ENCODE measurements around the gene IGLL5.

DNA sequence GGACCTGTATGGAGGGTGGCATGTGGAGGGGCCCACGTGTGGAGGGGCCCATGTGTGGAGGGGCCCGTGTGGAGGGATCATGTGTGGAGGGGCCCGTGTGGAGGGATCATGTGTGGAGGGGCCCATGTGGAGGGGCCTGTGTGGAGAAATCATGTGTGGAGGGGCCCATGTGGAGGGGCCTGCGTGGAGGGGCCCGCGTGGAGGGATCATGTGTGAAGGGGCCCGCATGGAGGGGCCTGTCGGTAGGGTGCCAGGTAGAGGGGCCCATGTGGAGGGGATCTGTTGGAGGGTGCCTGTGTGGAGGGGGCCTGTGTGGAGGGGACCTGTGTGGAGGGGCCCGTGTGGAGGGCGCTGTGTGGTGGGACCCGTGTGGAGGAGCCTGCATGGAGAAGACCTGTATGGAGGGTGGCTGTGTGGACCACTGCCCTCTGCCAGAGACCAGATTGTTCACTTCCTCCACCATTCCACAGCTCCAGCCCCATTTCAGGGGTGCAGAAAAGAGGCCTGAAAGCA, 47.0 kb downstream of the IGLL5 start:
- no peak for TF ChIP-seq CTCF (IDR thresholded peaks at IDR 0.05)
- no peak for TF ChIP-seq POLR2A (IDR thresholded peaks at IDR 0.05)
- TF ChIP-seq EP300 (IDR thresholded peaks at IDR 0.05), result no peak

Data from ovary (tissue), 3 donors.